ENCODE measurements around the gene IFNAR1.
A peak's percentile ranks its signal among the peaks of the same experiment; 100 is the strongest.

Gene IFNAR1

GRCh38 chr21:33392284-33392985 is 67.7 kb downstream of the IFNAR1 start:
- no peak for DNase-seq
- peaks cover 11% of the 10 kb centered on the region for H3K4me1 Mint-ChIP-seq
- H3K27ac Mint-ChIP-seq = no peak overlapping the region
- no peak overlapping the region for H3K4me3 Mint-ChIP-seq
- H3K9me3 Mint-ChIP-seq = no peaks in the 10 kb centered on the region
- H3K27me3 Mint-ChIP-seq = peaks cover 54% of the 10 kb centered on the region
- no peak for ATAC-seq

- DNase-seq = no peak
- Mint-ChIP-seq H3K4me3 (no peak overlapping the region), H3K27me3 (peaks cover 62% of the 10 kb centered on the region), H3K4me1 (peaks cover 11% of the 10 kb centered on the region), H3K9me3 (no peaks in the 10 kb centered on the region), H3K27ac (no peak overlapping the region)
- ATAC-seq = no peak
Observed at GRCh38 chr21:33393348-33393747, 68.6 kb downstream of the IFNAR1 start.

- Mint-ChIP-seq H3K27me3 (peaks cover 66% of the 10 kb centered on the region), H3K4me1 (peaks cover 11% of the 10 kb centered on the region), H3K27ac (peak overlapping the region in 1 of 2 donors; percentile 48), H3K9me3 (no peaks in the 10 kb centered on the region), H3K4me3 (no peak overlapping the region)
- peak; percentile 49 for ATAC-seq
- DNase-seq = no peak
Observed at GRCh38 chr21:33394260-33394659, 69.5 kb downstream of the IFNAR1 start.

GRCh38 chr21:33395891-33396331 is 71.1 kb downstream of the IFNAR1 start:
- Mint-ChIP-seq H3K27ac (no peak overlapping the region), H3K9me3 (no peaks in the 10 kb centered on the region), H3K4me1 (peaks cover 14% of the 10 kb centered on the region), H3K27me3 (peaks cover 54% of the 10 kb centered on the region), H3K4me3 (no peak overlapping the region)
- ATAC-seq = no peak
- DNase-seq = no peak

- H3K4me1 Mint-ChIP-seq = peaks cover 14% of the 10 kb centered on the region
- no peak overlapping the region for H3K27ac Mint-ChIP-seq
- DNase-seq = no peak
- no peak overlapping the region for H3K4me3 Mint-ChIP-seq
- peaks cover 57% of the 10 kb centered on the region for H3K27me3 Mint-ChIP-seq
- no peak for ATAC-seq
- no peaks in the 10 kb centered on the region for H3K9me3 Mint-ChIP-seq
Observed at GRCh38 chr21:33396436-33396835, 71.7 kb downstream of the IFNAR1 start.

GRCh38 chr21:33396951-33397350 is 72.2 kb downstream of the IFNAR1 start:
- Mint-ChIP-seq H3K27me3 (peaks cover 58% of the 10 kb centered on the region), H3K27ac (no peak overlapping the region), H3K4me3 (no peak overlapping the region), H3K9me3 (no peaks in the 10 kb centered on the region), H3K4me1 (peaks cover 14% of the 10 kb centered on the region)
- ATAC-seq = no peak
- DNase-seq = no peak

GRCh38 chr21:33397717-33398116 is 72.9 kb downstream of the IFNAR1 start:
- no peak for DNase-seq
- no peaks in the 10 kb centered on the region for H3K9me3 Mint-ChIP-seq
- no peak overlapping the region for H3K27ac Mint-ChIP-seq
- H3K4me1 Mint-ChIP-seq = peaks cover 21% of the 10 kb centered on the region
- H3K4me3 Mint-ChIP-seq = no peak overlapping the region
- ATAC-seq = no peak
- peaks cover 50% of the 10 kb centered on the region for H3K27me3 Mint-ChIP-seq

- no peak overlapping the region for H3K4me3 Mint-ChIP-seq
- no peaks in the 10 kb centered on the region for H3K9me3 Mint-ChIP-seq
- ATAC-seq (no peak), DNase-seq (no peak)
- peaks cover 43% of the 10 kb centered on the region for H3K27me3 Mint-ChIP-seq
- H3K27ac Mint-ChIP-seq = no peak overlapping the region
- peaks cover 22% of the 10 kb centered on the region for H3K4me1 Mint-ChIP-seq
Observed at GRCh38 chr21:33398361-33398760, 73.6 kb downstream of the IFNAR1 start.

GRCh38 chr21:33401630-33401992 is 76.8 kb downstream of the IFNAR1 start:
- H3K27me3 Mint-ChIP-seq = peaks cover 41% of the 10 kb centered on the region
- no peak overlapping the region for H3K4me3 Mint-ChIP-seq
- no peak overlapping the region for H3K27ac Mint-ChIP-seq
- no peak for ATAC-seq
- DNase-seq = no peak
- H3K4me1 Mint-ChIP-seq = peaks cover 44% of the 10 kb centered on the region
- no peaks in the 10 kb centered on the region for H3K9me3 Mint-ChIP-seq

GRCh38 chr21:33402001-33402979 is 77.5 kb downstream of the IFNAR1 start:
- H3K27me3 Mint-ChIP-seq = peaks cover 41% of the 10 kb centered on the region
- peaks cover 50% of the 10 kb centered on the region for H3K4me1 Mint-ChIP-seq
- H3K9me3 Mint-ChIP-seq = no peaks in the 10 kb centered on the region
- ATAC-seq (no peak), DNase-seq (no peak)
- peak overlapping the region in 1 of 2 donors; percentile 59 for H3K27ac Mint-ChIP-seq
- H3K4me3 Mint-ChIP-seq = peak overlapping the region; percentile 53 to 70

- Mint-ChIP-seq H3K4me3 (peak within 1 kb of the TSS; percentile 90 to 94), H3K27me3 (peaks cover 34% of the 10 kb centered on the region), H3K9me3 (no peaks in the 10 kb centered on the region), H3K27ac (peak within 1 kb of the TSS; percentile 87 to 95), H3K4me1 (peaks cover 53% of the 10 kb centered on the region)
- DNase-seq = peak; percentile 21 to 36
- peak; percentile 69 for ATAC-seq
Observed at GRCh38 chr21:33403128-33403785, 78.5 kb downstream of the IFNAR1 start, which contains the start of gene IFNGR2. Gene IFNGR2, plus strand, starts transcription at chr21:33403413. Its CDS starts 131 bp downstream, at chr21:33403544.

- H3K27me3 Mint-ChIP-seq = peaks cover 27% of the 10 kb centered on the region
- ATAC-seq (peak; percentile 47), DNase-seq (peak; percentile 29 to 33)
- no peaks in the 10 kb centered on the region for H3K9me3 Mint-ChIP-seq
- peaks cover 60% of the 10 kb centered on the region for H3K4me1 Mint-ChIP-seq
- peak overlapping the region; percentile 87 to 95 for H3K27ac Mint-ChIP-seq
- peak overlapping the region; percentile 90 to 94 for H3K4me3 Mint-ChIP-seq
Observed at GRCh38 chr21:33403786-33404585, 79.2 kb downstream of the IFNAR1 start.

- H3K27me3 Mint-ChIP-seq = peaks cover 16% of the 10 kb centered on the region
- peak overlapping the region in 1 of 2 donors; percentile 90 for H3K4me3 Mint-ChIP-seq
- ATAC-seq = peak; percentile 43
- peaks cover 74% of the 10 kb centered on the region for H3K4me1 Mint-ChIP-seq
- no peak for DNase-seq
- no peak overlapping the region for H3K27ac Mint-ChIP-seq
- no peaks in the 10 kb centered on the region for H3K9me3 Mint-ChIP-seq
Observed at GRCh38 chr21:33406493-33406892, 81.7 kb downstream of the IFNAR1 start.
